GM12801 (cell line): ENCODE data around the gene KATNBL1.

Experiments used
- TF ChIP-seq, protein P1 (sequence below): IDR thresholded peaks from one replicate; pipeline ENCODE4 v1.5.1; 2011; ENCODE audit warnings: control low read depth; ENCODE audit not compliant: insufficient read length; ENCODE audit errors: extremely low read depth

KATNBL1 gene

DNA sequence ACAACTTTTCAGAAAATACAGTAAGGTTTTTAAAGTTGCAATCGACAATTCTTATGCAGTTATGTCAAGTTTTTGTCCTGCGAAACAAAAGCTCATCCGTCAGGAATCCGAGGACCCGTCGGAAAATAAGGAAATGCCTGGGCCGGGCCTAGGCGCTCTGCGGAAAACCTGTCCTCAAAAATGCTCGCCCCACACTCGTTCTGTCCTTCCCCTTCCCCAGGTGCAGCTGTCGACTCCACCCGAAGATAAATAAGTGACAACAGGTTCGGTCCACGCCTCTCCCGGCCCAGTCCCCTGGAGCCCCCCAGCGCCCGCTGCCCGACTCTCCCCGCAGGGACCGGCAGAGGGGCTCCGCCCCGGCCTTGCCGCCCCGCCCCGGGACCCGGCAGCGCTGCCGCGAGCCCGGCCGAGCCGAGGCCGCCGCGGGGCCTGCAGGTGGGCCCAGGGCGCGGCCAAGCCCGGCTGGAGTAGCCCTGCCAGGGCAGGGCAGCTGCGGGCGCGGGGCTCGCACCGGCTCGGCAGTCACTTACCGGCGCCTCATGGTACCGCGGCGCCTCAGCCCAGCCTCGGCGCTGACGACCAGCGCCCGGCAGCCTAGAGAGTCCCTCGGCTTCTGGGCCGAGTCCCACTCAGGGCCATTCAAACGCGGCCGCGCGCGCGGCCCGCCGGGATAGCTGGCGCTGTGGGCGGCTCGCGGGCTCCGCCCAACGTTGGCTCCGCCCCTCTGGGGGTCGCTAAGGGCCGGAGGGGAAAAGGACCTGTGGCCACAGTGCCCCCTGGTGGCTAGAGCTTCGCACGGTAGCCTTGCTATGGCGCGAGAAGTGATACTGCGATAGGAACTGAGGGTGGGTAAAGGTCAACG lies at the start of gene KATNBL1:
TSS of gene KATNBL1 (minus strand) at position 676 of the 862 bp plus-strand sequence. CDS start 46,420 bp downstream, outside the sequence.
- TF ChIP-seq, protein P1, sequence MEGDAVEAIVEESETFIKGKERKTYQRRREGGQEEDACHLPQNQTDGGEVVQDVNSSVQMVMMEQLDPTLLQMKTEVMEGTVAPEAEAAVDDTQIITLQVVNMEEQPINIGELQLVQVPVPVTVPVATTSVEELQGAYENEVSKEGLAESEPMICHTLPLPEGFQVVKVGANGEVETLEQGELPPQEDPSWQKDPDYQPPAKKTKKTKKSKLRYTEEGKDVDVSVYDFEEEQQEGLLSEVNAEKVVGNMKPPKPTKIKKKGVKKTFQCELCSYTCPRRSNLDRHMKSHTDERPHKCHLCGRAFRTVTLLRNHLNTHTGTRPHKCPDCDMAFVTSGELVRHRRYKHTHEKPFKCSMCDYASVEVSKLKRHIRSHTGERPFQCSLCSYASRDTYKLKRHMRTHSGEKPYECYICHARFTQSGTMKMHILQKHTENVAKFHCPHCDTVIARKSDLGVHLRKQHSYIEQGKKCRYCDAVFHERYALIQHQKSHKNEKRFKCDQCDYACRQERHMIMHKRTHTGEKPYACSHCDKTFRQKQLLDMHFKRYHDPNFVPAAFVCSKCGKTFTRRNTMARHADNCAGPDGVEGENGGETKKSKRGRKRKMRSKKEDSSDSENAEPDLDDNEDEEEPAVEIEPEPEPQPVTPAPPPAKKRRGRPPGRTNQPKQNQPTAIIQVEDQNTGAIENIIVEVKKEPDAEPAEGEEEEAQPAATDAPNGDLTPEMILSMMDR = peak; percentile 26

DNA sequence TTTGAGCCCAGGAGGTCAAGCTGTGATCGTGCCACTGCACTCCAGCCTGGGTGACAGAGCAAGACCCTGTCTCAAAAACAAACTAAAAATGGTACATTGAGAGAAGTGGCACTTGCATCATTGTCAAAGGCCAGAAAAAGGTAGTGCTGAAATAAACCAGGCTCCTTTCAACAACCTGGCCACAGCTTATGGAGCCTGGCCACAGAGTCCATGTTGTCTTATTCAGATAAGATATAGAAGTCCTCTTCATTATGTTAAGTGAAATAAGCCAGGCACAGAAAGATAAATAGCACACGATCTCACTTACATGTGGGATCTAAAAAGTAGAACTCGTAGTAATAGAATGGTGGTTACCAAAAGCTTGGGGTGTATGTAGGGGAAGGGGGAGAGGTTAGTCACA lies 49.7 kb upstream of the KATNBL1 start:
- TF ChIP-seq, protein P1 = no peak

GRCh38 chr15:34258151-34258550 lies 48.3 kb upstream of the KATNBL1 start:
- TF ChIP-seq, protein P1 = no peak

GRCh38 chr15:34252545-34252944 lies 42.6 kb upstream of the KATNBL1 start:
- TF ChIP-seq, protein P1 = no peak

DNA sequence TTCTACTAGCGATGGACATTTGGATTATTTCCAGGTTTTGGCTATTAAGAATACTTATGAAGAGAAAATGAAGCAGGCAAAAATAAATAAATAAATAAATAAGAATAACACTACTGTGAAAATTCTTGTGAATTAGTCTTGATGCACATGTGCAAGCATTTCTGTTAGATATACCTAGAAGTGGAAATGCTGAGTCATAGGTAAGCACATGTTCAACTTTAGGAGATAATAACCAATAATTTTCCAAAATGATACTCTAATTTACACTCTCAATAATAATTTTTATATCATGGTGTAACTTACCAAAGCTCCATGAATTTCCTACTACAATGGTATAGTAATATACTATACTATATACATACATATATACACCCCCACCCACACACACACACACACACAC lies 38.3 kb upstream of the KATNBL1 start:
- TF ChIP-seq, protein P1 = no peak

GRCh38 chr15:34246276-34246976 lies 36.5 kb upstream of the KATNBL1 start:
- TF ChIP-seq, protein P1 = no peak

DNA sequence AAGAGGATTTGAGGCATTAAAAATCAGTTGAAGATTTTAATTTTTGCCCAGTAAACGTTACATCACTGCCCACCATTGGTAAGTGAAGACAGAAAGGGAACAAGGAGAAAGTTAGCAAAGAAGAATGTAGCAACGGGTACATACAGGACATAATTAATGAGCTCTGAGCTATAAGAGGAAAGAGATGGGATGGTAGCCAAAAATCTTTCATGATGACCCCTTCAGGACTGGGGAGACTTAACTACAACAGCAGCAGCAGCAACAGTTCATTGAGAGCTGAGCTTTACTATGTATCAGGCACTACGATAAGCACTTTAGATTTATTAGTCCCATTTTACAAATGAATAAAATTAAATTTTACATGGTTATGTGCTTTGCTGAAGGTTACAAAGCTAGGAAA lies 33.3 kb upstream of the KATNBL1 start:
- TF ChIP-seq, protein P1 = no peak
